DMS153 (cell line): ENCODE results near the gene ZNF668.

Experiments used
- DNase-seq: peaks from one replicate; lab custom pipeline; 2025; lab: John Stamatoyannopoulos, UW

The ZNF668 gene

GRCh38 chr16:31081428-31082351, 7.7 kb upstream of the ZNF668 start:
- DNase-seq, result no peak

DNA sequence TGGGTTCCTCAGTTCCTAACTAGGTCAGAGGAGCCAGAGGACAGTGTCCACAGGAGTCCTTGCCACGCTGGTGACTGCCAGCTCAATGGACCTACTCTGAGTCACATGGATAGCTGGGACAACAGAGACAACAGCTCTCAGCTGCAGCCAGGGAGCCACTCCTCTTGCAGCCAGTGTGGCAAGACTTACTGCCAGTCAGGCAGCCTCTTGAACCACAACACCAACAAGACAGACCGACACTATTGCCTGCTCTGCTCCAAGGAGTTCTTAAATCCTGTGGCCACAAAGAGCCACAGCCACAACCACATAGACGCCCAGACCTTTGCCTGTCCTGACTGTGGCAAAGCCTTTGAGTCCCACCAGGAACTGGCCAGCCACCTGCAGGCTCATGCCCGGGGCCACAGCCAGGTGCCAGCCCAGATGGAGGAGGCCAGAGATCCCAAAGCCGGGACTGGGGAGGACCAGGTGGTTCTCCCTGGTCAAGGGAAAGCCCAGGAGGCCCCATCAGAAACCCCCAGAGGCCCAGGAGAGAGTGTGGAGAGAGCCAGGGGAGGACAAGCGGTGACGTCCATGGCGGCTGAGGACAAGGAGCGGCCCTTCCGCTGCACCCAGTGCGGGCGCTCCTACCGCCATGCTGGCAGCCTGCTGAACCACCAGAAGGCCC, 6.8 kb upstream of the ZNF668 start:
- no peak for DNase-seq

GRCh38 chr16:31080035-31080629, 6.1 kb upstream of the ZNF668 start:
- no peak for DNase-seq

DNA sequence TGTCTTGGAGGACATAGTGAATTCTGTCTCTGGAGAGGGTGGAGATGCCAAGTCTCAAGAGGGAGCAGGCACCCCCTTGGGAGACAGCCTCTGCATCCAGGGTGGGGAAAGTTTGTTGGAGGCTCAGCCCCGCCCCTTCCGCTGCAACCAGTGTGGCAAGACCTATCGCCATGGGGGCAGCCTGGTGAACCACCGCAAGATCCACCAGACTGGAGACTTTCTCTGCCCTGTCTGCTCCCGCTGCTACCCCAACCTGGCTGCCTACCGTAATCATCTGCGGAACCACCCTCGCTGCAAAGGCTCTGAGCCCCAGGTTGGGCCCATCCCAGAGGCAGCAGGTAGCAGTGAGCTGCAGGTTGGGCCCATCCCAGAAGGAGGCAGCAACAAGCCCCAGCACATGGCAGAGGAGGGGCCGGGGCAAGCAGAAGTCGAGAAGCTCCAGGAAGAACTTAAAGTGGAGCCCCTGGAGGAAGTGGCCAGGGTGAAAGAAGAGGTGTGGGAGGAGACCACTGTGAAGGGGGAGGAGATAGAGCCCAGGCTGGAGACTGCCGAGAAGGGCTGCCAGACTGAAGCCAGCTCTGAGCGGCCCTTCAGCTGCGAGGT, 5.4 kb upstream of the ZNF668 start:
- no peak for DNase-seq

- DNase-seq, result no peak
Measured at GRCh38 chr16:31078597-31079341, 4.7 kb upstream of the ZNF668 start.

DNA sequence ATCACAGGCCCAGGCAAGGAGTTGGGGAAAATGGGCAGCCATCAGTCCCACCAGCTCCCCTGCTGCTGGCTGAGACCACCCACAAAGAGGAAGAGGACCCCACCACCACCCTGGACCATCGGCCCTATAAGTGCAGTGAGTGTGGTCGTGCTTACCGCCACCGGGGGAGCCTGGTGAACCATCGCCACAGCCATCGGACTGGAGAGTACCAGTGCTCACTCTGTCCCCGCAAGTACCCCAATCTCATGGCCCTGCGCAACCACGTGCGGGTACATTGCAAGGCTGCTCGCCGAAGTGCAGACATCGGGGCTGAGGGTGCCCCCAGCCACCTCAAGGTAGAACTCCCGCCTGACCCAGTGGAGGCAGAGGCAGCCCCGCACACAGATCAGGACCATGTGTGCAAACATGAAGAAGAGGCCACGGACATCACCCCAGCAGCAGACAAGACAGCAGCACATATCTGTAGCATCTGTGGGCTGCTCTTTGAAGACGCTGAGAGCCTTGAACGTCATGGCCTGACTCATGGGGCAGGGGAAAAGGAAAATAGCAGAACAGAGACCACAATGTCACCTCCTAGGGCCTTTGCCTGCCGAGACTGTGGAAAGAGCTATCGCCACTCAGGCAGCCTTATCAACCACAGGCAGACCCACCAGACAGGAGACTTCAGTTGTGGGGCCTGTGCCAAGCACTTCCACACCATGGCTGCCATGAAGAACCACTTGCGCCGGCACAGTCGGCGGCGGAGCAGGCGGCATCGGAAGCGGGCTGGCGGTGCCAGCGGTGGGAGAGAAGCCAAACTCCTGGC, 3.8 kb upstream of the ZNF668 start:
- DNase-seq, result no peak

GRCh38 chr16:31077024-31077423, 3.0 kb upstream of the ZNF668 start:
- DNase-seq, result no peak

DNA sequence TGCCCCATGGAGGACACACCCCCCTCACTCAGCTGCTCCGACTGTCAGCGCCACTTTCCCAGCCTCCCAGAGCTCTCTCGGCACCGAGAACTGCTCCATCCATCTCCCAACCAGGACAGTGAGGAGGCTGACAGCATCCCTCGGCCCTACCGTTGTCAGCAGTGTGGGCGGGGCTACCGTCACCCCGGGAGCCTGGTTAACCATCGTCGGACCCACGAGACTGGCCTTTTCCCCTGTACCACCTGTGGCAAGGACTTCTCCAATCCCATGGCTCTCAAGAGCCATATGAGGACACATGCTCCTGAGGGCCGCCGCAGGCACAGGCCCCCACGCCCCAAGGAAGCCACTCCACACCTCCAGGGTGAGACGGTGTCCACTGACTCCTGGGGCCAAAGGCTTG, 2.3 kb upstream of the ZNF668 start:
- no peak for DNase-seq

- no peak for DNase-seq
Measured at GRCh38 chr16:31074814-31075183, 759 bp upstream of the ZNF668 start.

- DNase-seq, result peak; percentile 75
Measured at GRCh38 chr16:31073142-31073969, 684 bp downstream of the ZNF668 start.

GRCh38 chr16:31072540-31073141, 1.4 kb downstream of the ZNF668 start:
- no peak for DNase-seq

- no peak for DNase-seq
Measured at GRCh38 chr16:31071861-31072260, 2.2 kb downstream of the ZNF668 start.

- DNase-seq, result no peak
Measured at GRCh38 chr16:31067342-31067741, 6.7 kb downstream of the ZNF668 start.

DNA sequence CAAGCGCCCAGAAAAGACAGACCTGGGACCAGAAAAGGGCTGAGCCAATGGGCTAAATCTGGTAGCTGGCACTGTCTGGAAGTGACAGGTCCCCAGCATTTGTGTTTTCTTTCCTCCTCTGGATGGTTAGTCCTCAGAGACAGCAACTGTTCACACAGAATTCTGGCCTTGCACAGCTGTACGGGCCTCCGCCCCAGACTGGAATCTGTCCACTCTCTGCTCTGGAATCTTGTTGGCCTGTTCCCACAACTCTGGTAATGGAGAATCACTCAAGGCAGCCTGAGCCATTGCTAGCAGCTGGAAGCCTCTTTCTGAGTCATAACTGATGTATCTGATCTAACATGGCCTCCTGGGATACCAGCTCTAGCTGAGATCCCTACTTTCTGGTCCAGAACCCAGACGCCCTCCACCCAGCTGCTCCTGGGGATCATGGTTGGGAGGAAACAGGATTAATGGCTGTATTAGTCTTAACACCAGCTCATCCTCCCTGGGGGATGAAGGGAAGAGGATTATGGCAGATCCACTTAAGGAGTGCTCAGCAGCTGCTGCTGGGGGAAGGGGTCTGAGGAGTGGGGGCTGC, 9.1 kb downstream of the ZNF668 start:
- DNase-seq, result no peak

DNA sequence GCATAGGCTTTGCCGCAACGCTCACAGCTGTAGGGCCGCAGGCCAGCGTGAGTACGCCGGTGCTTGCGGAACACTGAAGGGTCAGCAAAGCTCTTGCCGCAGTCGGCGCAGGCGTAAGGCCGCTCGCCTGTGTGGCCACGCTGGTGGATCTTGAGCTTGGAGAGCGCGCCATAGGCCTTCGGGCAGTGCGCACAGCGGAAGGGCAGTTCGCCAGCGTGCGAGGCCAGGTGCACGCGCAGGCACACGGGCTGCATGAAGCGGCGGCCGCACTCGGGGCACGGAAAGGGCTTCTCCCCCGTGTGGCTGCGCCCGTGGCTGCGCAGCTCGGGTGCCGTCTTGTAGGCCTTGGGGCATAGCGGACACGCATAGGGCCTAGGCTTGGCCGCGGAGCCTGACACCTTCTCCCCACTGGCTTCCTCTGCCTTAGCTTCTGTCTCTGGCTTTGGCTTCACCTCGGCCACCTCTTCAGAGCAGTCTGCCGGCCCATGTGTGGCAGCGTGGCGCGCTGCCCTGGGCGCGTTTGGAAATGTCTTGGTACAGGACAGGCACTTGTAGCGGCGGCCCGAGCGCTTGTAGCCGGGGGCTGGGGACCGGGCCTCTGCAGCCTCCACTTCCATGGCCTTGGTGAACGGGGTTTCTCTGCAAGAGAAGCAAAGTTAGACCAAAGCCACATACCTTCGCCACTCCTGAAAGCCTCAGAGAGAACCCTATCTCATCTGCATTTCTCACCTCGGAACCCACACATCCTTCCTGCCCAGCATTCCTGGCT, 10.0 kb downstream of the ZNF668 start:
- no peak for DNase-seq

- no peak for DNase-seq
Measured at GRCh38 chr16:31063495-31063842, 10.6 kb downstream of the ZNF668 start.

DNA sequence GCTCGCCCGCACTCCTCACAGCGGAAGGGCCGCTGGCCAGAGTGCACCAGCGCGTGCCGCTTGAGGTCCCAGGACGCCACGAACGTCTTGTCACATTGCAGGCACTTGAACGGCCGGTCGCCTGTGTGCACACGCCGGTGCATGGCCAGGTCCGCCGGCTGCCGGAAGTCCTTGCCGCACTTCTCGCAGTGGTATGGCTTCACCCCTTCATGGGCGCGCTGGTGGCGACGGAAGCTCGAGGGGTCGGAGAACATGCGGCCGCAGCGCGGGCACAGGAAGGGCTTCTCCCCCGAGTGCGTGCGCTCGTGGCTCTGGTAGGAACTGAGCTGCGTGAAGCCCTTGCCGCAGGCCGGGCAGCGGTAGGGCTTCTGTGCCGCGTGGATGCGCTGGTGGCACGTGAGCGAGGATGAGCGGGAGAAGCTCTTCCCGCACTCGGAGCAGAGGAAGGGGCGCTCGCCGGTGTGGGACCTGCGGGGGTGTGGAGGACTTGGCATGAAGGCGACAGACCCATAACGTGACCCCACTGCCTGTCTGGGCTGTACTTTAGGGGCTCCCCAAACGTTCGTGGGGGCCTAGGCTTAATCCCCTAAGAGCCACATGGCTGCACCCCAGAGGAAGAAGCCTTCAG, 12.1 kb downstream of the ZNF668 start:
- DNase-seq, result no peak

GRCh38 chr16:31061126-31061812, 12.8 kb downstream of the ZNF668 start:
- DNase-seq, result no peak
